ENCODE data around the gene PCDHGB7. TPM values are rescaled to one million over a fixed set of nuclear protein-coding genes. Genes with fewer than 3 reads are reported as not detected.
A peak's percentile ranks its signal among the peaks of the same experiment; 100 is the strongest.

PCDHGB7 gene
- polyA plus RNA-seq, 1 donor (not counting 4 experiments of a cell fraction or from before 2014, with no cell fraction given): 0.69 TPM

DNA sequence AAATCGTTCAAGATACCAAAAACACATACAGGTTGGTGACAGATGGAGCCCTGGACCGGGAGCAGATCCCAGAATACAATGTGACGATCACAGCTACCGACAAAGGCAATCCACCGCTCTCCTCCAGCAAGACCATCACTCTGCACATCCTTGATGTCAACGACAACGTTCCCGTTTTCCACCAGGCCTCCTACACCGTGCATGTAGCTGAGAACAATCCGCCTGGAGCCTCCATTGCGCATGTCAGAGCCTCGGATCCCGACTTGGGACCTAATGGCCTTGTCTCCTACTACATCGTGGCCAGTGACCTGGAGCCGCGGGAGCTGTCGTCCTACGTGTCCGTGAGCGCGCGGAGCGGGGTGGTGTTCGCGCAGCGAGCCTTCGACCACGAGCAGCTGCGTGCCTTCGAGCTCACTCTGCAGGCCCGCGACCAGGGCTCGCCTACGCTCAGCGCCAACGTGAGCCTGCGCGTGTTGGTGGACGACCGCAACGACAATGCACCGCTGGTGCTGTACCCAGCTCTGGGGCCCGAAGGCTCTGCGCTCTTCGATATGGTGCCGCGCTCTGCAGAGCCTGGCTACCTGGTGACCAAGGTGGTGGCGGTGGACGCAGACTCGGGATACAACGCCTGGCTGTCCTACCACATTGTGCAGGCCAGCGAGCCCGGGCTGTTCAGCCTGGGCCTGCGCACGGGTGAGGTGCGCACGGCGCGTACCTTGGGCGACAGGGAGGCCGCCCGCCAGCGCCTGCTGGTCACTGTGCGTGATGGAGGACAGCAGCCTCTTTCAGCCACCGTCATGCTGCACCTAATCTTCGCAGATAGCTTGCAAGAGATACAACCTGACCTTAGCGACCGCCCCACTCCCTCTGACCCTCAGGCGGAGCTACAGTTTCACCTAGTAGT is 45.7 kb upstream of the PCDHGB7 start:
- no peak overlapping the region for H3K27ac ChIP-seq (ENCODE audit: control insufficient read depth, insufficient read depth, low read length)
- no peaks in the 10 kb centered on the region for H3K79me2 ChIP-seq (ENCODE audit: control insufficient read depth, insufficient read depth, low read length)
- no peaks in the 10 kb centered on the region for H3K9me1 ChIP-seq (ENCODE audit: control insufficient read depth, extremely low read depth, insufficient read depth, low read length)
- H4K20me1 ChIP-seq (ENCODE audit: control insufficient read depth, extremely low read depth, insufficient read depth, low read length): no peaks in the 10 kb centered on the region
- FAIRE-seq (no peak), DNase-seq (ENCODE audit: low read depth, low spot score) (no peak)
- H3K4me1 ChIP-seq (ENCODE audit: control insufficient read depth, extremely low read depth, insufficient read depth, low read length): no peaks in the 10 kb centered on the region
- H3K36me3 ChIP-seq (ENCODE audit: control insufficient read depth in 2 of 2, extremely low read depth in 1 of 2, insufficient read depth in 2 of 2, low read length in 2 of 2): no peaks in the 10 kb centered on the region
- peaks cover 24% of the 10 kb centered on the region for H3K9me3 ChIP-seq (ENCODE audit: control insufficient read depth, low read depth, low read length)
- no peak overlapping the region for H3K9ac ChIP-seq (ENCODE audit: control insufficient read depth, extremely low read depth, insufficient read depth, low read length)
- H3K4me3 ChIP-seq (ENCODE audit: control insufficient read depth in 2 of 3, extremely low read depth in 1 of 3, insufficient read depth in 2 of 3, low read depth in 1 of 3, low read length in 3 of 3): no peak overlapping the region
- TF ChIP-seq CTCF (optimal IDR thresholded peaks at IDR 0.05 in 1 of 3, IDR thresholded peaks at IDR 0.05 in 1 of 3, conservative IDR thresholded peaks at IDR 0.05 in 1 of 3; ENCODE audit: extremely low read depth in 1 of 3, insufficient read depth in 2 of 3, low read length in 3 of 3): no peak
- no peak for TF ChIP-seq EZH2 (IDR thresholded peaks at IDR 0.05; ENCODE audit: low read length)
- no peak overlapping the region for H2AFZ ChIP-seq (ENCODE audit: control insufficient read depth, low read length)
- H3K27me3 ChIP-seq (ENCODE audit: control insufficient read depth, extremely low read depth, insufficient read depth, low read length): peaks cover 33% of the 10 kb centered on the region
- dilution Hi-C loops (cut with MboI; ENCODE audit: extremely low pct_ligation_motif_present, low sequenced_read_pairs): no loop called here
- no peak overlapping the region for H3K4me2 ChIP-seq (ENCODE audit: control insufficient read depth, extremely low read depth, insufficient read depth, low read depth, low read length)

DNA sequence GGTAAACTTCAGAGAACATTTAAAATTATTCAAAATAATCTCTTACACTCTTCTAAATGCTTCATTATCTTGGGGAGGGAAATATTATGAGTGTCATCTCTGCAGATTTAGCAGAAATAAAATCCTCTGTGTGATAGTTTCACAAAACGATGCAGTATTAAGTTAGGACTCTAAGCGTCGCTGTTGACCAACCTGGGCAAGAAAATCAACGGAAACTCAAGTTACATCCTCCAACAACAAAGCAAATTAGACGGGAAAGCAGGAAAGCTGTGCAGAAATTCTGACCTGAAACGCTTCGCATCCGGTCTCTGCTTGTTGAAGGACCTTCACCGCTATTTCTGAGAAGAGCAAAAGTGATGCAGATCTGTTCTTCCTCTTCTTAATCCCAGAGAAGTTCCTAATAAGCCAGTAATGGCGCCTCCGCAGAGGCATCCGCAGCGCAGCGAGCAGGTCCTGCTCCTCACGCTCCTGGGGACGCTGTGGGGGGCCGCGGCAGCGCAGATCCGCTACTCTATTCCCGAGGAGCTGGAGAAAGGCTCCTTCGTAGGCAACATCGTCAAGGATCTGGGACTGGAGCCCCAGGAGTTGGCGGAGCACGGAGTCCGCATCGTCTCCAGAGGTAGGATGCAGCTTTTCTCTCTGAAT is 43.7 kb upstream of the PCDHGB7 start, which contains the start of gene PCDHGA6:
Gene PCDHGA6 (plus strand): TSS at position 219 of the 645 bp plus-strand sequence. CDS start 193 bp downstream, at position 412.
- DNase-seq (ENCODE audit: low read depth, low spot score) (no peak), FAIRE-seq (no peak)
- Histone ChIP-seq H3K4me1 (ENCODE audit: control insufficient read depth, extremely low read depth, insufficient read depth, low read length) (no peaks in the 10 kb centered on the region), H2AFZ (ENCODE audit: control insufficient read depth, low read length) (peak within 1 kb of the TSS; percentile 11), H3K9ac (ENCODE audit: control insufficient read depth, extremely low read depth, insufficient read depth, low read length) (no peak within 1 kb of the TSS), H3K36me3 (ENCODE audit: control insufficient read depth in 2 of 2, extremely low read depth in 1 of 2, insufficient read depth in 2 of 2, low read length in 2 of 2) (no peaks in the 10 kb centered on the region), H3K4me2 (ENCODE audit: control insufficient read depth, extremely low read depth, insufficient read depth, low read depth, low read length) (peak within 1 kb of the TSS; percentile 7), H3K9me1 (ENCODE audit: control insufficient read depth, extremely low read depth, insufficient read depth, low read length) (no peaks in the 10 kb centered on the region), H3K79me2 (ENCODE audit: control insufficient read depth, insufficient read depth, low read length) (no peaks in the 10 kb centered on the region), H3K9me3 (ENCODE audit: control insufficient read depth, low read depth, low read length) (peaks cover 24% of the 10 kb centered on the region), H3K27me3 (ENCODE audit: control insufficient read depth, extremely low read depth, insufficient read depth, low read length) (peaks cover 33% of the 10 kb centered on the region), H4K20me1 (ENCODE audit: control insufficient read depth, extremely low read depth, insufficient read depth, low read length) (no peaks in the 10 kb centered on the region), H3K27ac (ENCODE audit: control insufficient read depth, insufficient read depth, low read length) (no peak within 1 kb of the TSS), H3K4me3 (ENCODE audit: control insufficient read depth in 2 of 3, extremely low read depth in 1 of 3, insufficient read depth in 2 of 3, low read depth in 1 of 3, low read length in 3 of 3) (no peak within 1 kb of the TSS)
- dilution Hi-C loops (cut with MboI; ENCODE audit: extremely low pct_ligation_motif_present, low sequenced_read_pairs): no loop called here
- no peak for TF ChIP-seq EZH2 (IDR thresholded peaks at IDR 0.05; ENCODE audit: low read length)
- TF ChIP-seq CTCF (optimal IDR thresholded peaks at IDR 0.05 in 1 of 3, IDR thresholded peaks at IDR 0.05 in 1 of 3, conservative IDR thresholded peaks at IDR 0.05 in 1 of 3; ENCODE audit: extremely low read depth in 1 of 3, insufficient read depth in 2 of 3, low read length in 3 of 3): peak in 2 of 3 experiments; percentile 31 to 33
